CD14-positive monocyte (primary cell): ENCODE measurements around the gene SV2B. TPM values are rescaled to one million over a fixed set of nuclear protein-coding genes. Genes with fewer than 3 reads are reported as not detected.
A peak's percentile ranks its signal among the peaks of the same experiment; 100 is the strongest.

Source experiments
- DNase-seq, 3 donors: peaks; one replicate each; pipeline ENCODE4 v3.0.0-alpha.2; 2011 to 2022
- H2AFZ ChIP-seq: 2 replicates; pipeline ENCODE4 v1.6.0; 2012; ENCODE audit warnings: mild to moderate bottlenecking, low read depth, low read length, inconsistent platforms; ENCODE audit not compliant: insufficient read depth, poor library complexity, severe bottlenecking
- H3K27ac ChIP-seq, 2 donors: 1 replicate in 1 of 2; 2 replicates in 1 of 2; pipeline ENCODE4 v1.5.1; 2012 to 2013; ENCODE audit warnings: low read length in 2 of 2, control low read depth in 1 of 2, inconsistent platforms in 1 of 2, low read depth in 1 of 2, mild to moderate bottlenecking in 1 of 2
- H3K27me3 ChIP-seq, 2 donors: one replicate each; pipeline versions ENCODE4 v1.6.0 to v1.6.1; 2011 to 2013; ENCODE audit warnings: low read length in 2 of 2; ENCODE audit not compliant: control insufficient read depth in 2 of 2, insufficient read depth in 2 of 2
- H3K36me3 ChIP-seq, 2 donors: replicated peaks in 1 of 2; 1 replicate in 1 of 2; 2 replicates in 1 of 2; pipeline versions ENCODE4 v1.5.1 to v1.6.1; 2012 to 2013; ENCODE audit warnings: low read length in 2 of 2, control low read depth in 1 of 2, inconsistent platforms in 1 of 2, mild to moderate bottlenecking in 1 of 2; ENCODE audit not compliant: insufficient read depth in 2 of 2, control insufficient read depth in 1 of 2
- H3K4me1 ChIP-seq, 2 donors: 1 replicate in 1 of 2; 2 replicates in 1 of 2; pipeline versions ENCODE4 v1.5.1 to v1.6.1; 2012 to 2013; ENCODE audit warnings: low read length in 2 of 2, control low read depth in 1 of 2, inconsistent platforms in 1 of 2, mild to moderate bottlenecking in 1 of 2, moderate library complexity in 1 of 2; ENCODE audit not compliant: insufficient read depth in 2 of 2, control insufficient read depth in 1 of 2
- H3K4me2 ChIP-seq: replicated peaks from 2 replicates; pipeline ENCODE3; 2012; ENCODE audit warnings: low read length, moderate library complexity, mild to moderate bottlenecking; ENCODE audit not compliant: poor library complexity, severe bottlenecking; ENCODE audit errors: extremely low read depth
- H3K4me3 ChIP-seq, 3 experiments: fragments of 200-600 bp in 1 of 3; sonication (generic) in 1 of 3; replicated peaks in 1 of 3; 1 replicate in 2 of 3; 2 replicates in 1 of 3; pipeline ENCODE4 v1.5.1; 2011 to 2013; ENCODE audit warnings: low read length in 3 of 3, mild to moderate bottlenecking in 3 of 3, control low read depth in 2 of 3, low read depth in 2 of 3, inconsistent platforms in 1 of 3, moderate library complexity in 1 of 3
- H3K79me2 ChIP-seq: 2 replicates; pipeline ENCODE4 v1.6.0; 2012; ENCODE audit warnings: mild to moderate bottlenecking, control low read depth, inconsistent platforms, low read length, moderate library complexity; ENCODE audit not compliant: insufficient read depth
- H3K9ac ChIP-seq: 2 replicates; pipeline ENCODE4 v1.6.0; 2017; ENCODE audit warnings: low read length, mild to moderate bottlenecking; ENCODE audit not compliant: insufficient read depth, poor library complexity, severe bottlenecking
- H3K9me3 ChIP-seq, 2 donors: replicated peaks in 1 of 2; 1 replicate in 1 of 2; 2 replicates in 1 of 2; pipeline versions ENCODE4 v1.5.1 to v1.6.1; 2012 to 2013; ENCODE audit warnings: low read length in 2 of 2, control low read depth in 1 of 2; ENCODE audit not compliant: control insufficient read depth in 1 of 2, insufficient read depth in 1 of 2
- H4K20me1 ChIP-seq: 2 replicates; pipeline ENCODE4 v1.6.0; 2012; ENCODE audit warnings: mild to moderate bottlenecking, low read length, control low read depth, moderate library complexity; ENCODE audit not compliant: insufficient read depth
- H3K27ac Mint-ChIP-seq, 7 donors: one replicate each; pipeline ENCODE4 v1.8.0; 2020; ENCODE audit warnings: mild to moderate bottlenecking in 7 of 7, mixed read lengths in 7 of 7, moderate library complexity in 6 of 7, inconsistent platforms in 2 of 7
- H3K27me3 Mint-ChIP-seq, 3 donors: one replicate each; pipeline ENCODE4 v1.8.0; 2021 to 2022; ENCODE audit warnings: low read depth in 3 of 3, mild to moderate bottlenecking in 3 of 3, mixed read lengths in 3 of 3, moderate library complexity in 3 of 3, inconsistent platforms in 1 of 3
- H3K36me3 Mint-ChIP-seq, 2 donors: one replicate each; pipeline ENCODE4 v1.8.0; 2020; ENCODE audit warnings: mixed read lengths in 2 of 2, inconsistent platforms in 1 of 2, mild to moderate bottlenecking in 1 of 2
- H3K4me1 Mint-ChIP-seq: one replicate; pipeline ENCODE4 v1.8.0; 2020; ENCODE audit warnings: mild to moderate bottlenecking, mixed read lengths
- H3K4me3 Mint-ChIP-seq, 2 donors: one replicate each; pipeline ENCODE4 v1.8.0; 2020; ENCODE audit warnings: mild to moderate bottlenecking in 2 of 2, mixed read lengths in 2 of 2, moderate library complexity in 1 of 2
- H3K9me3 Mint-ChIP-seq, 7 donors: one replicate each; pipeline ENCODE4 v1.8.0; 2020 to 2022; ENCODE audit warnings: mixed read lengths in 7 of 7, mild to moderate bottlenecking in 6 of 7, moderate library complexity in 6 of 7, inconsistent platforms in 2 of 7
- CTCF ChIP-seq: fragments of 200-600 bp; IDR thresholded peaks from one replicate; pipeline ENCODE4 v1.8.0; 2022; ENCODE audit warnings: antibody characterized with exemption, mild to moderate bottlenecking
- WGBS: methylation state at CpG from one replicate; pipeline ENCODE4 v1.1.5; 2013; ENCODE audit warnings: missing lambda C conversion rate; ENCODE audit not compliant: insufficient coverage; 5-methylcytosine and 5-hydroxymethylcytosine counted together
- intact Hi-C, 2 donors: fragments of 100-400 bp; cut with micrococcal nuclease; formaldehyde crosslinking; loops; one replicate each; pipeline versions ENCODE4 v1.15.0 to v1.15.1; 2023
- polyA plus RNA-seq, 3 donors: library from polyadenylated mRNA; depleted of rRNA in 1 of 3; unstranded in 2 of 3; stranded (reverse) in 1 of 3; fragments of 300-500 nt in 2 of 3; fragments of >200 nt in 1 of 3; fragmentation: Illumina TruSeq in 2 of 3; gene quantifications; 1 replicate in 2 of 3; 2 replicates in 1 of 3; pipeline ENCODE4 v1.2.3, GENCODE V29; 2012 to 2021

SV2B gene
- polyA plus RNA-seq, 3 donors, result not detected

GRCh38 chr15:91125162-91125561 lies 25.1 kb downstream of the SV2B start:
- H3K27me3 ChIP-seq, result peaks cover 15 to 16% of the 10 kb centered on the region in 2 donors
- no peaks in the 10 kb centered on the region for H3K9me3 ChIP-seq
- Mint-ChIP-seq H3K4me1 (no peaks in the 10 kb centered on the region), H3K27me3 (peaks cover 17 to 24% (median 20%) of the 10 kb centered on the region in 3 donors), H3K36me3 (no peaks in the 10 kb centered on the region), H3K4me3 (no peak overlapping the region), H3K9me3 (peaks cover 0 to 3% (median 0%) of the 10 kb centered on the region in 7 donors), H3K27ac (peak overlapping the region in 1 of 7 donors; percentile 26)
- no peak for TF ChIP-seq CTCF
- H3K79me2 ChIP-seq, result no peaks in the 10 kb centered on the region
- H3K4me1 ChIP-seq, result no peaks in the 10 kb centered on the region
- H3K36me3 ChIP-seq, result no peaks in the 10 kb centered on the region
- no peaks in the 10 kb centered on the region for H4K20me1 ChIP-seq
- no peak overlapping the region for H3K27ac ChIP-seq
- 93% methylated on average over 6 of the region's 7 CpGs for WGBS
- DNase-seq, result no peak
- intact Hi-C loops, result no loop called here
- H2AFZ ChIP-seq, result no peak overlapping the region
- no peak overlapping the region for H3K9ac ChIP-seq
- no peak overlapping the region for H3K4me2 ChIP-seq
- no peak overlapping the region for H3K4me3 ChIP-seq

DNA sequence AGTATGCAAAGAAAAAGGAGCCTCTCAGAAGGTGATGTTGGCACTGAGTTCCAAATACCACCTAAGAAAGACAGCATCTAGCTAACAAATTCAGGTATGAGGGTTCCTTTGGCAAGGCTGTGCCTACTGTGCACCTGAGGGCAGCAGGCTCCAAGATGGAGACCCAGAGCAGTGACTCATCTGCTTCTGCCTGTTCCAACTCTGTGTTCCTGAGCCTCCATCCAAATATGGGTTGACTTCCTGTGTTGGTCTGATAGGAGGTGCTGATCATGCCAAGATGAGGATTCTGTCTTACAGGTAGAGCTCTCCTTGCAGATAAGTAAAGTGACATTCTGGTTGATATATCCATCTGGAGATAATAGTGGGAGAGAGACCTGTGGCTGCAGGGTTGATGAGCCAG lies 26.0 kb downstream of the SV2B start:
- Mint-ChIP-seq H3K36me3 (no peaks in the 10 kb centered on the region), H3K9me3 (no peaks in the 10 kb centered on the region), H3K27ac (no peak overlapping the region), H3K4me1 (no peaks in the 10 kb centered on the region), H3K4me3 (no peak overlapping the region), H3K27me3 (peaks cover 17 to 21% (median 19%) of the 10 kb centered on the region in 3 donors)
- Histone ChIP-seq H3K9ac (no peak overlapping the region), H2AFZ (no peak overlapping the region), H3K4me2 (no peak overlapping the region), H3K27me3 (peaks cover 15 to 16% of the 10 kb centered on the region in 2 donors), H3K4me1 (no peaks in the 10 kb centered on the region), H4K20me1 (no peaks in the 10 kb centered on the region), H3K27ac (no peak overlapping the region), H3K79me2 (no peaks in the 10 kb centered on the region), H3K36me3 (no peaks in the 10 kb centered on the region), H3K9me3 (no peaks in the 10 kb centered on the region), H3K4me3 (no peak overlapping the region)
- TF ChIP-seq CTCF, result no peak
- no peak for DNase-seq
- intact Hi-C loops, result no loop called here
